Fibroblast of pulmonary artery (primary cell): ENCODE measurements around the gene HDAC4.
A peak's percentile ranks its signal among the peaks of the same experiment; 100 is the strongest.

Experiments
- DNase-seq: peaks from one replicate; pipeline ENCODE4 v3.0.0-alpha.2; 2010; ENCODE audit warnings: low read depth
- H3K4me3 ChIP-seq: replicated peaks from 2 replicates; pipeline ENCODE4 v1.5.1; 2011; ENCODE audit warnings: low read depth, mild to moderate bottlenecking, control low read depth, low read length, moderate library complexity
- CTCF ChIP-seq: IDR thresholded peaks from 2 replicates; pipeline ENCODE4 v1.5.1; 2011; ENCODE audit warnings: mild to moderate bottlenecking, control low read depth, low read length, inconsistent platforms; ENCODE audit errors: missing control alignments

HDAC4 gene

DNA sequence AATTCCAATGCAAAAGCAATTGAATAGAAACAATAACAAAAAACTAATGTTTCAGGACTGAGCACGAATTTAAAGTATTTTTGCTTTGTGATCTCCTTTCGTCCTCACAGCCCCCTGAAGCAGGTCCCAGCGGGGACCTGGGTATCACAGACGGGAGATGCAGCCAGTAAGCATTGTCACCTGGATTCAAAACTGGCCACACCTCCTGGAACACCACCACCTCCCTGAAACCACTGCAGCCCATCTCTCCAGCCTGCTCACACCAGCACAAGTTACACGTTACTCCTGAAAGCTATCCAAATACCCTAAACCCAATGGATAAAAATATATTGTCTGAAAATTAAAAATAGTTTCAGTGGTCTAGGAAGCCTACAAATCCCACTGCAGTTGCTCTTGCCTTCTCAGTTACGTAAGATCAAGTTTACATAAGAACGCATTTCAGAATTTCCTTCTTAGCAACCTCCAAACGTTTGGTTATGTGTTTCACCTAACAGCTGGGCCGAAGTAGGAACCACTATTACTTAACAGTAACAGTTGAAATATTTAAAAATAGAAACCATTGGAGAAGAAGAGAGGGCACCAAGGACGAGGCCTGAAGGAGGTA lies 178.0 kb downstream of the HDAC4 start:
- no peak for TF ChIP-seq CTCF
- peak; percentile 44 for DNase-seq
- H3K4me3 ChIP-seq: no peak overlapping the region

- H3K4me3 ChIP-seq: peak overlapping the region; percentile 29
- TF ChIP-seq CTCF: no peak
- DNase-seq: peak; percentile 78
These were observed 178.5 kb downstream of the HDAC4 start for GRCh38 chr2:239222312-239222660.

DNA sequence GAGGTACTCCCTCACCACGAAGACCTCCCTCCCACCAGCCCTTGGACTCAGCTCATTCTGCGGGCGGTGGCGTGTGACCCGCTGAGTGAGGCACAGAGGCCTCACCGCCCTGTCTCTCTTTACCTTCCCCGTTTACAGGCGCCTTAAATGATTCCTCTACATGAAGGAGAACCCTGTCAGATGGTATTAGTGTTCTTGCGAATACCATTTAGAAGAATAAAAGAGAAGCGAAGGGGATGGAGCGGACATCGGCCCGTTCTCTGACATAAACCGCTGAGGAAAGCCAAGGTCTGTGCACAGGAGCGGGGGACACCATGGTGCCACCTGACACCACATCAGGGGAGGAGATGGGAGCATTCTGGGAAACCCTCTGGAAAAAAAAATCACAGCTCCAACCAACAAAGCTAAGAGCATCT lies 179.8 kb downstream of the HDAC4 start:
- H3K4me3 ChIP-seq: no peak overlapping the region
- no peak for DNase-seq
- TF ChIP-seq CTCF: no peak

GRCh38 chr2:239220341-239220740 lies 180.5 kb downstream of the HDAC4 start:
- no peak for TF ChIP-seq CTCF
- H3K4me3 ChIP-seq: no peak overlapping the region
- no peak for DNase-seq

DNA sequence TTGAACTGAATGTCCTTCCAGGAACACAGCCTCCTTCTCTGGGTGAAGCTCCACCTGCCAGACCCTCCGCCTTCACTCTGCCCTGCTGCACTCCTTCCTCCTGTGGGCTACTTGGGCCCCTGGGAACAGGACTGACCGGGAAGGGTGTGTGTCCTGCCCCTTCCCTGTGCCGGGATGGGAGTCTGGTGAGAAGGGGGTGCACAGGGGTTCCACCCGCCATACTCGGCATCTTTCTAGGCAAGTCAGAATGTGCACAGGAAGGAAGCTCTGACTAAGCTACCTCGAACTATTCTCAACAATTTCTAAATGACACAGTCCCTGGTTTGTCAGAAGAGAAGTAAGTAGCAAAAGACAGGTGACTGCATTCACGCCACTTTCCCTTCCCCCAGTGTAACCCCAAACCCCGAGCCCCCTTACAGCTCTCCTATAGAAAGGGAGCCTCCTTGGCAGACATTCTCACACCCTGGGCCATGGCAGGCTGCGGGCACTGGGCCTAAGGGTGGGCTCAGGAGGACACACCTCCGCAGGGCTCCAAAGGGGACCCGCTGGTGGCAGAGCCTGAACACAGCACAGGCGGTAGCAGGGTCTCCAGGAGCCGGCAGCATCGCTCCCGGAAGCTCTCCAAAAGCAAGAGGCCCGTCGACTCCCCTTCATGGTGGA lies 184.1 kb downstream of the HDAC4 start:
- TF ChIP-seq CTCF: no peak
- no peak overlapping the region for H3K4me3 ChIP-seq
- no peak for DNase-seq

GRCh38 chr2:239215988-239216613 lies 184.7 kb downstream of the HDAC4 start:
- no peak for DNase-seq
- H3K4me3 ChIP-seq: no peak overlapping the region
- TF ChIP-seq CTCF: no peak
